HG03571 (cell line): Measurements from ENCODE around the gene CCDC54.
"Not testable (repeated sequence)": the region's sequence is repeated elsewhere in the genome, so short reads cannot be mapped to it uniquely, and the experiment has no call there.

Experiments
- ATAC-seq: cut with Tn5 transposase; IDR thresholded peaks from one replicate; pipeline ENCODE4 v1.9.1; 2021; ENCODE audit not compliant: unreplicated experiment

Gene CCDC54

DNA sequence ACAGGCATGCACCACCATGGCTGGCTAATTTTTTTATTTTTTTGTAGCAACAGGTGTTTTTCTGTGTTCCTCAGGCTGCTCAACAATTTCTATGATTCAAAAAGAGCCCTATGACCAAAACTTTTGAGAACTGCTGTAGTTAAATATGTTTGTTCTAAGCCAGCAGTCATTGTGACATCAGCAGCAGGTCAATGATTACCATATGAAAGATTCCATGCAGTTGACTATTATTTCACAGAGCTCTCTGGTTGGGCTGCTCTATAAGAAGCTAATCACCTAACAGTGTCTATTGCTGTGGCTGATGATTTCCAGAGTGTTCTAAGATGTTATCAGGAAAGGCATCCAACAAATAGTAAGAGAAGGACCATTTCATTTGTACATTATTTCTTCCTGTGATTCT lies at the start of gene CCDC54:
Gene CCDC54, plus strand, starts transcription at position 289 of the 400 bp plus-strand sequence. CDS start 149 bp downstream, outside the sequence.
- ATAC-seq, result no peak

DNA sequence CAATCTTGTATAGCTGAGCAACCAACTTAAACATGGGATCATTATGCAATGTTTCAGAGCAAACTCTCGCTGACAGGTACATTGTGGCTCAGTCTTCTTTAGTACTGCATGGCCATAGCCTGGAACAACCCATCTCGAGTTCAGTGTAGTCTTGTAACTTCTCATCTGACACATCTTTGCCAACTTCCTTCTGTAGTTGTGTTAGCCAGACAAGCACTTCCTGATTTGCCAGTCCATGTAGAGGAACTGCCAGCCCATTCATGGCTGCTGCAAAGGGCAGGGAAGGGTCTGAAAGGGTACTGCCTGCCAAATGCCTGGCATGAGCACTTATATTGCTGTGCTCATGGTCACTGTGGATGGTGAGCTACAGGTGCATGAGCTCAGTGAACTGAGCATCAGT lies 49.2 kb upstream of the CCDC54 start:
- ATAC-seq, result no peak

- ATAC-seq, result no peak
Observed at GRCh38 chr3:107329088-107329487, 48.2 kb upstream of the CCDC54 start.

GRCh38 chr3:107339690-107340089 lies 37.5 kb upstream of the CCDC54 start:
- not testable (repeated sequence) for ATAC-seq

- ATAC-seq, result no peak
Observed at GRCh38 chr3:107344722-107345121, 32.5 kb upstream of the CCDC54 start.

- ATAC-seq, result no peak
Observed at GRCh38 chr3:107345822-107346405, 31.3 kb upstream of the CCDC54 start.

DNA sequence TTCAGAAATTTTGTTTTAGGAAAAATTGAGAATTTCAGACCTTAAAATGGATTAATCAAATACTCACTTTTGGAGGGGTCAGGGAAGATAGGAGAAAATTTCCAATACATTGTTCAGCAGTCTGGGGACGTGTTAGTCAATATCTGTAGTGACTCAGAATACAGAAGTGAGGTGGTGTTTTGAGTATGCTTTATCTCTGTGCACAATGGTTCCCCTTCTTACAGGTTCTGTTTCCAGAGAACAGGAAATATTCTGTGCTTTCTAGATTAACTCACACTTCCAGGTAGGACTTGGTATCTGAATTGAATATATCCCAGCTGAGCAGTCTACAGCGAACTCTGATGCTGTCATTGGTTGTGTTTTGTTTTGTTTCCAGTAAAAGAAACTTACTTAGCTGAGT lies 30.7 kb upstream of the CCDC54 start:
- no peak for ATAC-seq

DNA sequence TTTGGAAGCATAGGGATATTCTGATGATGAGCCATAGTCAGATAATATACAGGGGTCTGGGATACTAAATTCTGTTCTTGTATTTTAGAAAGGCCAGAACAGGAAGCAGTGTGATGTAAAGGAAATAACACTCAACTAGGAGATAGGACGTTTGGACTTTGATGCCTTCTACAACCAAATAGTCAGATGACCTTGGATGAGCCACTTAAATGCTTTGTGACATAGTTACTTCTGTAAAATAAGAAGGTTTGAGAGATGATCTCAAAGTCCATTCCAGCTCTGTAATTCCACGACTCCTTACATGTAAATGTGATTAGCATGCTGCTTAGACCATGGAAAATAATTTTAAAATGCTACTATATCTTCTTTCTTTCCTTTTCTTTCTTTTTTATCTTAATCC lies 29.5 kb upstream of the CCDC54 start:
- no peak for ATAC-seq

- no peak for ATAC-seq
Observed at GRCh38 chr3:107356706-107357105, 20.5 kb upstream of the CCDC54 start.

DNA sequence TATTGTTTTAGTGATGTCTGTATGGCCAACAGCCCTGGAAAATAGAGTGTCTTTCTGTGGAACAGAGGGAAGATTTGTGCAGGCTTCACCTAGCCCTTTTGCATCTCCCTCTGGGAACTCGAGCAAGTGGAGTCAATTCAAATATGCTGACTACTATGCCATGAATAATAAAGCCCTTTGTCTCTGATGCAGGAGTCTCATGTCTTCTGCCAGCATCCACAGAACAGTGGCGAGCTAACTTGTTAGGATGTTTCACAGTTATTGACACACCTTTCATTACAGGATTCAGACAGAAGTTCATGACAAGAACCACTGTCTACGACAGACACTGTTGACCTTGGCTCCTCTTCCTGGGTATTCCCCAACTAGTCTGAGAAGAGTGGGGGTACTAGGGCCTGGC lies 15.6 kb upstream of the CCDC54 start:
- ATAC-seq, result no peak

GRCh38 chr3:107365051-107365450 lies 12.2 kb upstream of the CCDC54 start:
- ATAC-seq, result no peak

- ATAC-seq, result no peak
Observed at GRCh38 chr3:107366766-107367165, 10.5 kb upstream of the CCDC54 start.

DNA sequence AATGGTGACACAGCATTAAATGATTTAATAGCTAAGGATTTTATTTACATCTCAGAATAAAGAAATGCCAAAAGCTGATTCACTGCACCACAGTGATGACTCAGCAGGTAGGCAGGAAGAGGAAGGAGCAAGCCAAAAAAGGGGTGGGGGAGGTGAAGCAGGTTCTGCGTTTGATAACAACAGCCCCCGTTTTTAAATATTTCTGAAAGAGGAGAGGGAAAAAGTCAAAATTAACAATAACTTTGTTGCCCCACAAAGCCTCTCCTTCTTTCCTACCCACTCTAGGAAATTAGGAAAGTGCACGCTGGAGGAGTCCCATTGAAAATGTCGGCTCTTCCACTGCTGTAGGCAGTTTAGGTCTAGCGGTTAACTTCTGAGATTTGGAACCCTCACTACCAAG lies 9.9 kb upstream of the CCDC54 start:
- ATAC-seq, result no peak

DNA sequence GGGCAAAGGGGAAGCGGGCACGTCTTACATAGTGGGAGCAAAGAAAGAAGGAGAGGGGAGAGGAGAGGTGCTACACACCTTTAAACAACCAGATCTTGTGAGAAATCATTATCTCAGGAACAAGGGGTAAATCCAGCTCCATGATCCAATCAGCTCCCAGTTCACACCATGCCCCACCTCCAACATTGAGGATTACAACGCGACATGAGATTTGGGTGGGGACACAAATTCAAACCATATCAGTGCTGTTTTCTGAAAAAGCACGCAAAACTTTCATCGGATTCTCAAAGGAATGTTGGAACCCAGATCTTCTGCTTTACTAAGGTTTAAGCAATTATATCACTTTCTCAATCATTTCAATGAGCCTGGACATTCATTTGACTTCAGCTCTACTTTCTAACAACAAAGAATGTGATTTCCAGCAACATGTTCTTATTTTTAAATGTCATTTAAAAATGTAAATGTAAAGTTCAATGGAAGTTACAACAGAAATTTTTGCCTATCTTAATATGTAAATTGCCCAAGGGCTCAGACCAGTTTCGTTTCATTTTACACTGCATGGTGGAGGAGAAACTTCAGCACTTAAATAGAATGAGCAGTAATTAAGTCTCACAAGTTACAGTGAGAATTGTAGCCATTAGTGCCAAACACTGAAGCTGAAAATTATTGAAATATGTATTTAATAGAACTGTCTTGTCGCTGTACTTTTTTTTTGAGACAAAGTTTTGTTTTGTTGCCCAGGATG lies 8.4 kb upstream of the CCDC54 start:
- ATAC-seq, result no peak

- no peak for ATAC-seq
Observed at GRCh38 chr3:107369791-107370190, 7.4 kb upstream of the CCDC54 start.

- no peak for ATAC-seq
Observed at GRCh38 chr3:107370907-107371306, 6.3 kb upstream of the CCDC54 start.

- no peak for ATAC-seq
Observed at GRCh38 chr3:107372506-107372905, 4.7 kb upstream of the CCDC54 start.

DNA sequence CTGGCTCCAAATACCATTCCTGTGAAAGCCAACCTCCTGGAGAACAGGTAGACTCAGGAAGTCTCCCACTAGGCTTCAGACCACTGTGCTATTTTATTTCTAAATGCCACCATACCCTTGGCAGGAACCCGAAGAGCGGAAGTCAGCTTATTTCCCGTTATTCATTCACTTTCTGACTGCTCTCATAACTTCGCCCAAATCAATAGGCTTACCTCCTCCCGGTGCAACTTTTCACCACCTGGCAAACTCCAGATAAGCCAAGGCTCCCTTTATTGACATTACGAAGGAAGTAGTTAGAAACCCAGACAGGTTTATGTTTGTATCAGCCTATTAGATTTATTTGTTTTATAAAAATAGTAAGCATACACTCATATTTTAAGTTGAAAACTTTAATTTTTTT lies 3.3 kb upstream of the CCDC54 start:
- ATAC-seq, result no peak

GRCh38 chr3:107375682-107376081 lies 1.6 kb upstream of the CCDC54 start:
- no peak for ATAC-seq

DNA sequence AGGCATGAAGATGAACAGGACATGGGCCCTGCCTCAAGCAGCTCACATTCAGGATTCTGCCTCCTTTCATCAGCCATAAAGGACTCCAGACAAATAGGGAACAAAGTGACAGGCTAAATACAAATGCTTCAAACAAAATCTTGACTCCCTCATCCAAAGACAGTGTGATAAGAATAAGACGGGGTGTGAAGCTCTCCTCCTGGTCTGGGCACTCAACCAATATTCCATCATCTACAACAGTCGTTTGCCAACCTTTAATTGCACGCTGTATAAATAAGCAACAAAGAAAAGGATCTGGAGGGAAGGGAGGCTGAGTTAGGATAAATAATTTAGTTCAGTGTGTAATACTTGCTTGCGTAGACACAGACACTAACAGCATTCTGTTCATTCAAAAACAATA lies 5.4 kb downstream of the CCDC54 start:
- no peak for ATAC-seq

DNA sequence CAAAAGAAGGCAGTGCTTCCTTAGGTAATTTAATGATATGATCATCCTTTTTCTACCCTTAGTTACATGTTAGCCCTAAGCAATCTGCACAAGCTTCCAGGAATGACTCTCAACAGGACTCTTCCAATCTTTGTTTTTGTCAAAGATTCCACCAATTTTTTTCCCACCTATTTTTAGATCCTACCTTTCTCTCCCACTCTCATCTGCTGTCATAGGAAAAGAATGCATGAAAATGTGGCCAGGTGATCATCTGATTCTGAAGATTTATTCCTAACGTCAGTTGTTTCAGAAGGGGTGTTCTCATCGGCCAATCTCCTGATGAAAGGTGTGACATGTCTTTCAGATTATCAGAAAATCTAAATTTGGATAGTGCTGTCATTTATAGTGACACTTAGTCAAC lies 7.2 kb downstream of the CCDC54 start:
- ATAC-seq, result no peak

- no peak for ATAC-seq
Observed at GRCh38 chr3:107384907-107385306, 7.7 kb downstream of the CCDC54 start.

DNA sequence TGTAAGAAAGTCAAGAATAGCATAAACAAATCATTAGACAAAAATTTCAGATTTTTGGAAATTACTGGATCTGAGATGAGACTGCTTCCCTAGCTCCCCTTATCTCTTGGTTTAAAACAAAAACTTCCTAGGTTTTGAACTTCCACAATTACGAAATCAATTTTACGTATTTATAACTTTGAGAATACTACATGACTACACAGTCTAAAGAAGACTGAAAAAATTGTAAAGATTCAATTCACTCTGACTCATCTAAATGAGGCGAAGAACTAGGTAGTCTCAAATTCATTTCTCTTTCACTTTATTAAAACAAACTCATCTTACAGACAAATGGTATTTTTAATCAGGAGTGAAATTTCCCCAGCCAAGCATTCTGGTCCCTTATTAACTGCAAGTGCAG lies 10.3 kb downstream of the CCDC54 start:
- ATAC-seq, result no peak
